Astrocyte (in vitro differentiated cells and primary cell): Measurements from ENCODE around the gene TLR9. TPM values are rescaled to one million over a fixed set of nuclear protein-coding genes. Genes with fewer than 3 reads are reported as not detected.

Experiments
- DNase-seq: peaks from one replicate; pipeline ENCODE4 v3.0.0-alpha.2; 2010; ENCODE audit warnings: low read depth
- FAIRE-seq: peaks from 2 replicates; lab custom pipeline; 2011; peaks lifted over from hg19 to GRCh38; lab: Jason Lieb, UNC
- H2AFZ ChIP-seq: 2 replicates; pipeline ENCODE4 v1.6.0; 2012; ENCODE audit warnings: low read depth, low read length, inconsistent platforms
- H3K27ac ChIP-seq: 2 replicates; pipeline ENCODE4 v1.5.1; 2011; ENCODE audit warnings: low read depth, low read length, inconsistent platforms
- H3K27me3 ChIP-seq: 2 replicates; pipeline ENCODE4 v1.6.0; 2011; ENCODE audit warnings: low read length, inconsistent platforms; ENCODE audit not compliant: insufficient read depth
- H3K36me3 ChIP-seq: 2 replicates; pipeline ENCODE4 v1.5.1; 2011; ENCODE audit warnings: low read length, inconsistent platforms; ENCODE audit not compliant: insufficient read depth
- H3K4me1 ChIP-seq: 2 replicates; pipeline ENCODE4 v1.5.1; 2011; ENCODE audit warnings: low read length, inconsistent platforms; ENCODE audit not compliant: insufficient read depth
- H3K4me2 ChIP-seq: 2 replicates; pipeline ENCODE4 v1.6.0; 2012; ENCODE audit warnings: low read length, inconsistent platforms
- H3K4me3 ChIP-seq: 2 replicates; pipeline ENCODE4 v1.5.1; 2011; ENCODE audit warnings: low read depth, mild to moderate bottlenecking, low read length, inconsistent platforms; ENCODE audit not compliant: insufficient read depth
- H3K79me2 ChIP-seq: 2 replicates; pipeline ENCODE4 v1.6.0; 2012; ENCODE audit warnings: mild to moderate bottlenecking, low read length, inconsistent platforms; ENCODE audit not compliant: insufficient read depth
- H3K9ac ChIP-seq: 2 replicates; pipeline ENCODE4 v1.6.0; 2012; ENCODE audit warnings: mild to moderate bottlenecking, low read length, inconsistent platforms
- H3K9me3 ChIP-seq: 2 replicates; pipeline ENCODE4 v1.5.1; 2012; ENCODE audit warnings: low read depth, mild to moderate bottlenecking, low read length, inconsistent platforms; ENCODE audit not compliant: insufficient read depth
- H4K20me1 ChIP-seq: 2 replicates; pipeline ENCODE4 v1.6.0; 2012; ENCODE audit warnings: low read length, inconsistent platforms; ENCODE audit not compliant: insufficient read depth
- H3K27ac Mint-ChIP-seq: one replicate; pipeline ENCODE4 v1.8.0; 2021; ENCODE audit warnings: mild to moderate bottlenecking, mixed read lengths; ENCODE audit not compliant: unreplicated experiment
- H3K27me3 Mint-ChIP-seq: one replicate; pipeline ENCODE4 v1.8.0; 2021; ENCODE audit warnings: low read depth, mixed read lengths; ENCODE audit not compliant: unreplicated experiment
- H3K36me3 Mint-ChIP-seq: one replicate; pipeline ENCODE4 v1.8.0; 2021; ENCODE audit warnings: low read depth, mixed read lengths; ENCODE audit not compliant: unreplicated experiment
- H3K4me1 Mint-ChIP-seq: one replicate; pipeline ENCODE4 v1.8.0; 2021; ENCODE audit warnings: low read depth, mixed read lengths; ENCODE audit not compliant: unreplicated experiment
- H3K4me3 Mint-ChIP-seq: one replicate; pipeline ENCODE4 v1.8.0; 2021; ENCODE audit warnings: mild to moderate bottlenecking, moderate library complexity, mixed read lengths; ENCODE audit not compliant: unreplicated experiment
- H3K9me3 Mint-ChIP-seq: one replicate; pipeline ENCODE4 v1.8.0; 2021; ENCODE audit warnings: mild to moderate bottlenecking, mixed read lengths; ENCODE audit not compliant: unreplicated experiment
- EZH2 ChIP-seq: IDR thresholded peaks from 2 replicates; pipeline ENCODE4 v1.6.1; 2012; ENCODE audit warnings: mild to moderate bottlenecking, low read length, inconsistent platforms; ENCODE audit not compliant: insufficient read depth
- total RNA-seq: library from RNA; stranded (reverse); gene quantifications from 2 replicates; pipeline ENCODE4 v1.2.1, GENCODE V29; 2021
- TF ChIP-seq, protein P1 (sequence below): IDR thresholded peaks from 2 replicates; pipeline ENCODE4 v1.5.1; 2011; ENCODE audit warnings: low read depth, mild to moderate bottlenecking, inconsistent platforms, low read length, moderate library complexity; ENCODE audit not compliant: insufficient read depth

TLR9 gene
- total RNA-seq, 1 donor from 2014 or later: 0.25 TPM

GRCh38 chr3:52231502-52232278 lies 6.2 kb upstream of the TLR9 start:
- Mint-ChIP-seq H3K27ac (peak overlapping the region; percentile 72), H3K36me3 (peaks cover 15% of the 10 kb centered on the region), H3K27me3 (no peaks in the 10 kb centered on the region), H3K4me3 (no peak overlapping the region), H3K4me1 (peaks cover 11% of the 10 kb centered on the region), H3K9me3 (peaks cover 1% of the 10 kb centered on the region)
- Histone ChIP-seq H4K20me1 (peaks cover 79% of the 10 kb centered on the region), H3K79me2 (peaks cover 43% of the 10 kb centered on the region), H3K27ac (no peak overlapping the region), H3K4me2 (no peak overlapping the region), H2AFZ (no peak overlapping the region), H3K4me1 (peaks cover 4% of the 10 kb centered on the region), H3K4me3 (no peak overlapping the region), H3K27me3 (no peaks in the 10 kb centered on the region), H3K36me3 (peaks cover 13% of the 10 kb centered on the region), H3K9ac (no peak overlapping the region), H3K9me3 (no peaks in the 10 kb centered on the region)
- TF ChIP-seq, protein P1, sequence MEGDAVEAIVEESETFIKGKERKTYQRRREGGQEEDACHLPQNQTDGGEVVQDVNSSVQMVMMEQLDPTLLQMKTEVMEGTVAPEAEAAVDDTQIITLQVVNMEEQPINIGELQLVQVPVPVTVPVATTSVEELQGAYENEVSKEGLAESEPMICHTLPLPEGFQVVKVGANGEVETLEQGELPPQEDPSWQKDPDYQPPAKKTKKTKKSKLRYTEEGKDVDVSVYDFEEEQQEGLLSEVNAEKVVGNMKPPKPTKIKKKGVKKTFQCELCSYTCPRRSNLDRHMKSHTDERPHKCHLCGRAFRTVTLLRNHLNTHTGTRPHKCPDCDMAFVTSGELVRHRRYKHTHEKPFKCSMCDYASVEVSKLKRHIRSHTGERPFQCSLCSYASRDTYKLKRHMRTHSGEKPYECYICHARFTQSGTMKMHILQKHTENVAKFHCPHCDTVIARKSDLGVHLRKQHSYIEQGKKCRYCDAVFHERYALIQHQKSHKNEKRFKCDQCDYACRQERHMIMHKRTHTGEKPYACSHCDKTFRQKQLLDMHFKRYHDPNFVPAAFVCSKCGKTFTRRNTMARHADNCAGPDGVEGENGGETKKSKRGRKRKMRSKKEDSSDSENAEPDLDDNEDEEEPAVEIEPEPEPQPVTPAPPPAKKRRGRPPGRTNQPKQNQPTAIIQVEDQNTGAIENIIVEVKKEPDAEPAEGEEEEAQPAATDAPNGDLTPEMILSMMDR: peak; percentile 58
- TF ChIP-seq EZH2: no peak
- DNase-seq (no peak), FAIRE-seq (no peak)

- Histone ChIP-seq H3K27ac (no peak overlapping the region), H3K4me2 (no peak overlapping the region), H3K9me3 (no peaks in the 10 kb centered on the region), H3K4me3 (no peak overlapping the region), H4K20me1 (peaks cover 73% of the 10 kb centered on the region), H3K27me3 (no peaks in the 10 kb centered on the region), H3K79me2 (peaks cover 36% of the 10 kb centered on the region), H3K4me1 (no peaks in the 10 kb centered on the region), H3K9ac (no peak overlapping the region), H3K36me3 (peaks cover 13% of the 10 kb centered on the region), H2AFZ (no peak overlapping the region)
- H3K27ac Mint-ChIP-seq: no peak overlapping the region
- H3K4me3 Mint-ChIP-seq: no peak overlapping the region
- H3K27me3 Mint-ChIP-seq: no peaks in the 10 kb centered on the region
- no peak for DNase-seq
- peaks cover 6% of the 10 kb centered on the region for H3K9me3 Mint-ChIP-seq
- peaks cover 13% of the 10 kb centered on the region for H3K36me3 Mint-ChIP-seq
- no peak for FAIRE-seq
- peaks cover 6% of the 10 kb centered on the region for H3K4me1 Mint-ChIP-seq
- TF ChIP-seq, protein P1: no peak
- no peak for TF ChIP-seq EZH2
These were observed 5.5 kb upstream of the TLR9 start for GRCh38 chr3:52230889-52231499.
